Stimulated activated CD8-positive, alpha-beta memory T cell treated with anti-CD3 and anti-CD28 coated beads, Interleukin-12 subunit alpha, Interleukin-12 subunit beta, amount 100 ng/mL, for 24 hours (primary cell): ENCODE measurements around the gene RNF114.
A peak's percentile ranks its signal among the peaks of the same experiment; 100 is the strongest.
"Not testable (repeated sequence)": the region's sequence is repeated elsewhere in the genome, so short reads cannot be mapped to it uniquely, and the experiment has no call there.

Experiments used
- DNase-seq: peaks from one replicate; pipeline ENCODE4 v3.0.0-alpha.2; 2020; ENCODE audit errors: extremely low read depth

Gene RNF114

DNA sequence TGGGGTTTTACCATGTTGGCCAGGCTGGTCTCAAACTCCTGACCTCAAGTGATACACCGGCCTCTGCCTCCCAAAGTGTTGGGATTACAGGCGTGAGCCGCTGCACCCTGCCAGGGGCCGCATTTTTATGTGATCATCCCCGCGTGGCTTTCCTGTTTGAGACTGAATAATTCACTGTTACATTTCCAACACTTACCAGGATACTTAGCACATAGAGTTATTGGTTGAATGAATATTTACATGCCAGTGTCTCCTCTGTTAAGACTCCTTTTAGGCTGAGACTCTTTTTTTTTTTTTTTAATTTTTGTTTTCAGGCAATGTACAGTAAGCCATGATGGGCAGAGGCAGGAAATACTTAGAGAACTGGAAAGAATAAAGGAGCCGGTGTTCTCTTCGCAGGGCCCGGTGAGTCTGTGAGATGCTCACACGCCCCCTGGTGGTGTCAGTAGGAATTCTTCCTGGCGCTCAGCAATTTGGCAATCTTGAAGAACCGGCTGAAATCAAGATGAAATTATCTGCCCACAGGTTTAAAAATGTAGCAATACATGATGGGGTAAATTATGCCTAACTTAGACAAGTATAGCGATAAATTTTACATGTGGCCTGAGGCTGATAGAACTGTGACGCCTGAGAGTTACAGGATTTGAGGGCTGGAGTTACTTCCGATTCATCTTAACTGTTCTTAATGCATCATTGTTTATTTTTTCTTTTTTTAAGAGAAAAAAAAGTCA lies 7.6 kb upstream of the RNF114 start:
- DNase-seq, result peak; percentile 52

DNA sequence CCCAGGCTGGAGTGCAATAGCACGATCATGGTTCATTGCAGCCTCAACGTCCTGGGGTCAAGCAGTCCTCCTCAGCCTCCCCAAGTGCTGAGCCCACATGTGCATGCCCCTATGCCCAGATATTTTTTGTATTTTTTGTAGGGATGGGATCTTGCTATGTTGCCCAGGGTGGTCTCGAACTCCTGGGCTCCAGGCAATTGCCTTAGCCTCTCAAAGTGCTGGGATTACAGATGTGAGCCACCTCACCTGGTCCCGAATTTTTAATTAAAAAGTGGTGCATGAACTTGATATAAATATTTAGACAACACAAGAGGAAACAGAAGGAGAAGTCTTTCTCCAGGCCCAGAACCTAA lies 7.1 kb upstream of the RNF114 start:
- DNase-seq, result no peak

DNA sequence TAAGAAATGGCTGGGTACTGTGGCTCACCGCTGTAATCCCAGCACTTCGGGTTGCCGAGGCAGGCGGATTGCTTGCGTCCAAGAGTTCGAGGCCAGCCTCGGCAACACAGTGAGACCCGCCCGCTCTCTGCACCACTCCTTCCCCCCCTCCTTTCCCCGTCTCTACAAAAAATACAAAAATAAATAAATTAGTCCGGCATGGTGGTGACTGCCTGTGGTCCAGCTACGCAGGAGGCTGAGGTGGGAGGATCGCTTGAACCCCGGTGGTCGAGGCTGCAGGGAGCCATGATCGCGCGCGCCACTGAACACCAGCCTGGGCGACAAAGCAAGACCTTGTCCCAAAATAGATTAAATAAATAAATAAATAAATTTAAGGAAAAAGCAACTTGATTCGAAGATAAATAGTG lies 448 bp upstream of the RNF114 start:
- no peak for DNase-seq

GRCh38 chr20:49937027-49937929 lies 1.1 kb downstream of the RNF114 start:
- DNase-seq, result no peak

DNA sequence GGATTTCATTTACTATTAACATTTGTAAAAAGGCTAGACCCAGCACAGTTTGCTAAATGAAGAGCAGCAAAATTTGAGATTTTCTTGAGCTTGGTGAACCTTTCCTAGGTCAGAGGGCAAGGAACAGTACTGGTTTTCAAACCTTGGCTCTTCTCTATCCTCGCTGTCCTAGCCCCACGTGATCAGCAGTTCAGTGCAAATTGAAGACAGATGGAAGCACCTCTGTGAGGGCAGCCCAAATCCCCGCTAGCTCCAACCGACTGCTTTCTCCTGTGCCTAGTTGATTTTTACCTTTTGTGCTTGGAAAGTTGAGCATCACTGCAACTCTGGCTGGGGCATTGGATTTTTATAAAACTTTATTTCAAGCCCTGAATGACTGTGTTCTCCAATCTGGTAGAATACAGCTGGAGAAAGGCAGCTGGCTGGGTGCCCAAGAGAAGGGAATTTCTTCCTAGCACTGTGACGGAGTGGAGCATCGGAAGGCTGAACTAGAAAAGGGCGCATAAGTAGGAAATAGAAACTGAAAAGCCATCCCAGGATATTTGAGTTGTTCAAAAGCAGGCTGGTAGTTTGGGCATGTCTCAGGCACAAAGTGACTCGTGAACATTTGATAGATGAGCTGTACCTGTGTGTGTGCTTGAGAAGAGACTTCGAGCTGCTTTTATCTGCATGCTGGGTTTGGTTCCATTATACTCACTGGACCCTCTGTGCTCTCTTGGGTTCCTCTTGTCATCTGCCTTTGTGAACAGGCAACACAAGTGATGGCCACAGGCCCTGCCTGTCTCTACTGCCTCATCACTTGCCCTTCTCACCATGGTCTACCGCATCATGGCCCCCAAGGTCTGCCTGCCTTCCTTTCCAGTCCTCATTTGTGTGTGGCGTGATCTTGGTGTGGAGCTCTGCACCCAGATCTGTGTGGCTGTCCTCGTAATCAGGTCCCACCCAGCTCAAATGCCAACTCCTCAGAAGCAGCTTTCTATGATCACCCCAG lies 2.3 kb downstream of the RNF114 start:
- no peak for DNase-seq

GRCh38 chr20:49941456-49941855 lies 5.3 kb downstream of the RNF114 start:
- no peak for DNase-seq

GRCh38 chr20:49942303-49942702 lies 6.1 kb downstream of the RNF114 start:
- DNase-seq, result no peak

DNA sequence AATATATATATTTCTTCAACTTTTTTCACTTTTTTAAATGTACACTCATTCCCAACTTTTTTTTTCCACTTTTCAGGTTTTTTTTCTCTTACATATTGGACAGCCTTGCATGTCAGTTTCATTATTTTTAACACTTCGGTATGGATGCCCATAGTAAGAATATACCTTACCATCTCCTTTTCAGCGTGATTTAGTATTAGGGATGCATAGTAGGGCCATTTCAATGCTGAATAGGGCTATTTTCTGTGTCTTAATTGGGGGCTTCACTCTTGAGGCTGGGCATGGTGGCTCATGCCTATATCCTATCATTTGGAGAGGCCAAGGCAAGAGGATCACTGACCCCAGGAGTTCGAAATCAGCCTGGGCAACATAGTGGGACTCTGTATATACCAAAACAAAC lies 6.7 kb downstream of the RNF114 start:
- DNase-seq, result no peak

DNA sequence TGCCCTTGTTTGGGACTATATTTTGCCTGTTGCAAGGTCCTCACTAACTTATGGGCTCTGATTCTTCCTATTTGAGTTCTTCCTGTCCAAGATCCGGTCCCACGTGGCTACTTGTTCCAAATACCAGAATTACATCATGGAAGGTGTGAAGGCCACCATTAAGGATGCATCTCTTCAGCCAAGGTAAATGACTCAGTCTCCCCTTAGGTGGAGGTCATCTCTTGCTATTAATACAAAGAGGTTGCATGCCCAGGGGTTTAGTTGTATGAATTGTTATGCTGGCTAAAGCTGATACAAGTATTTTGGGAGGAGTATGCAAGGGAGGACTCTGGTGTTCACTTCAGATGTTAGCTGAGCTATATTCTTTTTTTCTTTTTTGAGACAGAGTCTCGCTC lies 9.1 kb downstream of the RNF114 start:
- no peak for DNase-seq

GRCh38 chr20:49945701-49946477 lies 9.7 kb downstream of the RNF114 start:
- no peak for DNase-seq

- DNase-seq, result no peak
Observed at GRCh38 chr20:49948178-49948577, 12.0 kb downstream of the RNF114 start.

GRCh38 chr20:49948809-49949507 lies 12.8 kb downstream of the RNF114 start:
- no peak for DNase-seq

- no peak for DNase-seq
Observed at GRCh38 chr20:49951151-49951550, 15.0 kb downstream of the RNF114 start.

GRCh38 chr20:49955167-49955566 lies 19.0 kb downstream of the RNF114 start:
- no peak for DNase-seq

DNA sequence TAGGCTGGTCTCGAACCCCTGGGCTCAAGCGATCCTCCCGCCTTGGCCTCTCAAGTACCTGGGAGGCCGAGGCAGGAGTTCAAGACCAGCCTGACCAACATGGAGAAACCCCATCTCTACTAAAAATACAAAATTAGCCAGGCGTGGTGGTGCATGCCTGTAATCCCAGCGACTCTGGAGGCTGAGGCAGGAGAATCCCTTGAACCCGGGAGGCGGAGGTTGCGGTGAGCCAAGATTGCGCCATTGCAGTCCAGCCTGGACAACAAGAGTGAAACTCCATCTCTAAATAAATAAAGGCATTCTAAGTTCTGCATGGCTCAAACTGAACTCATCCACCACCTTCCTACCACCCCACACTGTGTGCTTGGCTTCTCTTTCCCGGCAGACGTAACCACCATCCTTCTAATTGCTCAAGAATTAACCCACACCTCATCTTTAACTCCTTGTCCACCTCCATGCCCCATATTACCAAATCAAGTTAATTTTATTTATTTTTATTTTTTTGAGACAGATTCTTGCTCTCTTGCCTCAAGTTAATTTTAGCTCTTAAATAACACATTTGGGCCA lies 19.7 kb downstream of the RNF114 start:
- not testable (repeated sequence) for DNase-seq

GRCh38 chr20:49956689-49957088 lies 20.5 kb downstream of the RNF114 start:
- DNase-seq, result no peak

DNA sequence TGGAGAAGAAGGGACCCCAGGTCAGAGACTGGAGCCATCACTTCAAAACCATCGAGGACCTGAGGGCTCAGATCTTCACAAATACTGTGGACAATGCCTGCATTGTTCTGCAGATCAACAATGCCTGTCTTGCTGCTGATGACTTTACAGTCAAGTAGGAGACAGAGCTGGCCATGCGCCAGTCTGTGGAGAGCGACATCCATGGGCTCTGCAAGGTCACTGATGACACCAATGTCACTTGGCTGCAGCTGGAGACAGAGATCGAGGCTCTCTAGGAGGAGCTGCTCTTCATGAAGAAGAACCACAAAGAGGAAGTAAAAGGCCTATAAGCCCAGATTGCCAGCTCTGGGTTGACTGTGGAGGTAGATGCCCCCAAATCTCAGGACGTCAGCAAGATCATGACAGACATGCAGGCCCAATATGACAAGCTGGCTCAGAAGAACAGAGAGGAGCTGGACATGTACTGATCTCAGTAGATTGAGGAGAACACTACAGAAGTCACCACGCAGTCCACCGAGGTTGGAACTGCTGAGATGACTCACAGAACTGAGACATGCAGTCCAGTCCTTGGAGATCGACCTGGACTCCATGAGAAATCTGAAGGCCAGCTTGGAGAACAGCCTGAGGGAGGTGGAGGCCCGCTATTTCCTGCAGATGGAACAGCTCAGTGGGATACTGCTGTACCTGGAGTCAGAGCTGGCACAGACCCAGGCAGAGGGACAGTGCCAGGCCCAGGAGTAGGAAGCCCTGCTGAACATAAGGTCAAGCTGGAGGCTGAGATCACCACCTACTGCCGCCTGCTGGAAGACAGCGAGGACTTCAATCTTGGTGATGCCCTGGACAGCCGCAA lies 21.1 kb downstream of the RNF114 start:
- not testable (repeated sequence) for DNase-seq

DNA sequence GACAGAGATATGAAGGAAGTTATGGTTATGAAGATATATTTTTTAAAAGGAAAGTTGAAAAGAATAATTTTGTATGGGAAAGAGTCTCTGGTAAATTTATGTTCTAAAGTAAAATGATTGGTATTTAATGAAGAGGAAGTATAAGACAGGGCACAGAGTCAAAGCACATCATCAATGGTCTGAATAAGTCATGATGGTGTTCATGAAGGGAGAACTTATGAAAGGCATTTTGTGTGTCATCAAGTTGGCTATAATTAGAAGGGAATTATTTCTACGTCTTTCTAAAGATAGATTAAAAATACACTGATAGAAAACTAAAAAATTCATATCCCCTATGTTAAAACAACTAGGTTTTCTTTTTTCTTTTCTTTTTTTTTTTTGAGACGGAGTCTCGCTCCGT lies 25.2 kb downstream of the RNF114 start:
- DNase-seq, result no peak
